Measurements from ENCODE around the gene CAMTA1. TPM values are rescaled to one million over a fixed set of nuclear protein-coding genes. Genes with fewer than 3 reads are reported as not detected.

CAMTA1 gene
- total and polyA plus RNA-seq, 9 of the 15 experiments (the other 6 are each of a cell fraction or from before 2014, with no cell fraction given): 43.9 to 161 (median 65.9) TPM

GRCh38 chr1:7770997-7771822 is 986.0 kb downstream of the CAMTA1 start, which contains the start of gene VAMP3 (continued):
- no peak for TF ChIP-seq THRB (CRISPR knock-in tag; conservative IDR thresholded peaks at IDR 0.05)
- no peak for TF ChIP-seq NFATC3 (IDR thresholded peaks at IDR 0.05)
- peak; percentile 39 for TF ChIP-seq CCNT2 (IDR thresholded peaks at IDR 0.05; ENCODE audit: borderline replicate concordance, extremely low read depth, insufficient read length, low read depth, low read length)
- TF ChIP-seq ZNF436 (CRISPR knock-in tag; IDR thresholded peaks at IDR 0.05): no peak
- TF ChIP-seq HDAC3 (IDR thresholded peaks at IDR 0.05; ENCODE audit: borderline replicate concordance, partially characterized antibody): no peak
- TF ChIP-seq BCL6 (CRISPR knock-in tag; IDR thresholded peaks at IDR 0.05): no peak
- peak; percentile 77 for TF ChIP-seq POLR2B (IDR thresholded peaks at IDR 0.05; ENCODE audit: low read depth, partially characterized antibody)
- TF ChIP-seq ZNF12 (CRISPR knock-in tag; IDR thresholded peaks at IDR 0.05): no peak
- no peak for TF ChIP-seq SAFB2 (IDR thresholded peaks at IDR 0.05; ENCODE audit: borderline replicate concordance, low read depth, low read length, severe bottlenecking)
- no peak for TF ChIP-seq CBX5 (IDR thresholded peaks at IDR 0.05; ENCODE audit: borderline replicate concordance, low read depth)
- no peak; the same call in 1 of the 2 replicates for TF ChIP-seq MBD2 (IDR thresholded peaks at IDR 0.05; ENCODE audit: borderline replicate concordance, low read depth)
- TF ChIP-seq, protein P1, sequence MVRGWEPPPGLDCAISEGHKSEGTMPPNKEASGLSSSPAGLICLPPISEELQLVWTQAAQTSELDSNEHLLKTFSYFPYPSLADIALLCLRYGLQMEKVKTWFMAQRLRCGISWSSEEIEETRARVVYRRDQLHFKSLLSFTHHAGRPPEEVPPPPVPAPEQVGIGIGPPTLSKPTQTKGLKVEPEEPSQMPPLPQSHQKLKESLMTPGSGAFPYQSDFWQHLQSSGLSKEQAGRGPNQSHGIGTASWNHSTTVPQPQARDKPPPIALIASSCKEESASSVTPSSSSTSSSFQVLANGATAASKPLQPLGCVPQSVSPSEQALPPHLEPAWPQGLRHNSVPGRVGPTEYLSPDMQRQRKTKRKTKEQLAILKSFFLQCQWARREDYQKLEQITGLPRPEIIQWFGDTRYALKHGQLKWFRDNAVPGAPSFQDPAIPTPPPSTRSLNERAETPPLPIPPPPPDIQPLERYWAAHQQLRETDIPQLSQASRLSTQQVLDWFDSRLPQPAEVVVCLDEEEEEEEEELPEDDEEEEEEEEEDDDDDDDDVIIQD (CRISPR knock-in tag; IDR thresholded peaks at IDR 0.05): no peak
- no peak; the same call in 1 of the 2 replicates for TF ChIP-seq TCF7 (IDR thresholded peaks at IDR 0.05; ENCODE audit: borderline replicate concordance)
- TF ChIP-seq PATZ1 (CRISPR knock-in tag; IDR thresholded peaks at IDR 0.05; ENCODE audit: borderline replicate concordance): no peak
- TF ChIP-seq ETV6 (IDR thresholded peaks at IDR 0.05; ENCODE audit: borderline replicate concordance in 1 of 2, low read depth in 2 of 2, low read length in 1 of 2): peak in 1 of 2 experiments; percentile 46; a peak in 2 of 4 replicates
- no peak for TF ChIP-seq ETV6 (CRISPR knock-in tag; IDR thresholded peaks at IDR 0.05; ENCODE audit: borderline replicate concordance)
- TF ChIP-seq SPI1 (IDR thresholded peaks at IDR 0.05; ENCODE audit: borderline replicate concordance, low read depth, low read length): peak; percentile 27; the same call in 1 of the 2 replicates
- TF ChIP-seq USF1 (CRISPR knock-in tag; IDR thresholded peaks at IDR 0.05): no peak
- TF ChIP-seq ETV1 (tag; conservative IDR thresholded peaks at IDR 0.05; ENCODE audit: low read depth): 0 out of 2 replicates have a peak, but pooled peaks have one; percentile 30
- no peak for TF ChIP-seq HOXB6 (CRISPR knock-in tag; IDR thresholded peaks at IDR 0.05; ENCODE audit: borderline replicate concordance)
- peak; percentile 93 for TF ChIP-seq ATF1 (CRISPR knock-in tag; IDR thresholded peaks at IDR 0.05)
- TF ChIP-seq ATF1 (tag; IDR thresholded peaks at IDR 0.05): peak; percentile 96
- no peak for TF ChIP-seq ASH1L (IDR thresholded peaks at IDR 0.05; ENCODE audit: borderline replicate concordance, low read depth, partially characterized antibody)
